OCI-LY7 (cell line): ENCODE results near the gene DDX27. TPM values are rescaled to one million over a fixed set of nuclear protein-coding genes. Genes with fewer than 3 reads are reported as not detected.

Experiments
- BruUV-seq: library from RNA; stranded (reverse); fragments of 400-500 nt; replicated peaks from 2 replicates; lab custom pipeline; 2021; lab: Mats Ljungman, UMichigan
- CTCF ChIA-PET: fragments of 300-600 bp; sonication (Branson Sonifier 250); formaldehyde crosslinking; loops from one replicate; lab custom pipeline; 2022; ENCODE audit warnings: antibody characterized with exemption; ENCODE audit not compliant: unreplicated experiment; lab: Charles Lee
- POLR2A ChIA-PET: fragments of 300-600 bp; sonication (Branson Sonifier 250); formaldehyde crosslinking; loops from one replicate; lab custom pipeline; 2022; ENCODE audit warnings: antibody characterized with exemption; lab: Charles Lee
- DNase-seq: peaks from one replicate; pipeline ENCODE4 v3.0.0-alpha.2; 2015; ENCODE audit warnings: low spot score
- H2AFZ ChIP-seq: fragments of 200-600 bp; sonication (generic), shearing (Covaris generic); 2 replicates; pipeline ENCODE4 v1.6.1; 2014; ENCODE audit warnings: mild to moderate bottlenecking, antibody characterized with exemption, low read length, moderate library complexity
- H3K27ac ChIP-seq: fragments of 200-600 bp; sonication (generic); 2 replicates; pipeline ENCODE4 v1.5.1; 2014; ENCODE audit warnings: mixed run types, low read depth, mild to moderate bottlenecking, moderate library complexity, low read length, inconsistent platforms; ENCODE audit not compliant: poor library complexity, severe bottlenecking
- H3K36me3 ChIP-seq: fragments of 200-600 bp; sonication (generic); 2 replicates; pipeline ENCODE4 v1.6.1; 2014; ENCODE audit warnings: mild to moderate bottlenecking, antibody characterized with exemption, low read length, moderate library complexity, mixed read lengths; ENCODE audit not compliant: insufficient read depth
- H3K4me1 ChIP-seq: fragments of 200-600 bp; sonication (generic); 2 replicates; pipeline ENCODE4 v1.5.1; 2014; ENCODE audit warnings: mild to moderate bottlenecking, low read length; ENCODE audit not compliant: insufficient read depth, poor library complexity, severe bottlenecking
- H3K4me2 ChIP-seq: fragments of 200-600 bp; sonication (generic); 2 replicates; pipeline ENCODE4 v1.6.1; 2014; ENCODE audit warnings: mild to moderate bottlenecking, low read length
- H3K4me3 ChIP-seq: fragments of 200-600 bp; sonication (generic); 2 replicates; pipeline ENCODE4 v1.5.1; 2014; ENCODE audit warnings: mild to moderate bottlenecking, low read depth, low read length; ENCODE audit not compliant: poor library complexity, severe bottlenecking
- H3K79me2 ChIP-seq: fragments of 200-600 bp; sonication (generic); 2 replicates; pipeline ENCODE4 v1.6.1; 2016; ENCODE audit warnings: low read depth, mild to moderate bottlenecking, low read length, moderate library complexity, mixed read lengths; ENCODE audit not compliant: insufficient read depth
- H3K9me2 ChIP-seq: fragments of 200-600 bp; sonication (generic); 2 replicates; pipeline ENCODE4 v1.6.1; 2016; ENCODE audit warnings: mild to moderate bottlenecking, low read length, mixed read lengths; ENCODE audit not compliant: insufficient read depth
- H3K9me3 ChIP-seq: fragments of 200-600 bp; sonication (generic); 2 replicates; pipeline ENCODE4 v1.6.1; 2014; ENCODE audit warnings: mild to moderate bottlenecking, mixed run types, low read length, mixed read lengths
- H4K20me1 ChIP-seq: fragments of 200-600 bp; sonication (generic); 2 replicates; pipeline ENCODE4 v1.6.1; 2014; ENCODE audit warnings: mild to moderate bottlenecking, antibody characterized with exemption, low read length, moderate library complexity, mixed read lengths; ENCODE audit not compliant: insufficient read depth
- EZH2phosphoT487 ChIP-seq: fragments of 200-600 bp; sonication (generic); IDR thresholded peaks from 2 replicates; pipeline ENCODE4 v1.6.1; 2018; ENCODE audit warnings: low read depth, borderline replicate concordance, mild to moderate bottlenecking, mixed run types, antibody characterized with exemption, low read length, moderate library complexity, mixed read lengths
- intact Hi-C: fragments of 100-400 bp; cut with micrococcal nuclease; formaldehyde crosslinking; loops from one replicate; pipeline ENCODE4 v1.10.0; 2022; ENCODE audit not compliant: unreplicated experiment
- total RNA-seq, 2 experiments: library from RNA; depleted of rRNA in 1 of 2; stranded (reverse); fragments of >200 nt in 1 of 2; shearing (Covaris generic) in 1 of 2; gene quantifications; 2 replicates each; pipeline ENCODE4 v1.2.3, GENCODE V29; 2014 to 2022
- TF ChIP-seq, protein P1 (sequence below): fragments of 200-600 bp; sonication (generic); conservative IDR thresholded peaks from 2 replicates; pipeline ENCODE4 v1.5.1; 2014; ENCODE audit warnings: mild to moderate bottlenecking, antibody characterized with exemption, low read length, moderate library complexity, mixed read lengths

Gene DDX27
- total RNA-seq, 2 experiments from 2014 or later = 53.9 to 57.0 TPM

DNA sequence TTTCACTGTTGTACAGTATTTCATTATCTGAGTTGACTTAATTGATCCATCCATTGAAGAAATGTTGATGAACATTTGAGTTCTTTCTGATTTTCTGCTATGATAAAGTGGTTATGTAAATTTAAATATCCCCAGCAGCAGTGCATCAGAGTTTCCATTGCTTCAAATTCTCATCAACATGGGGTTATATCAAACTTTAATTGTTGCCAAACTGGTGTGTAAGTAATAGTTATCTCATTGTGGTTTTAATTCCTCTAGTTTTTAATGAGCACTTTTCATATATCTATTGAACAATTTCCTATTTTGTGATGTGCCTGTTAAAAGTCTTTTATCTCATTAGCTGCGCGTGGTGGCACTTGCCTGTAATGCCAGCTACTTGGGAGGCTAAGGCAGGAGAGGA, 40.6 kb downstream of the DDX27 start:
- CTCF ChIA-PET = no interaction called here
- intact Hi-C loops = no loop called here
- Histone ChIP-seq H3K79me2 (peaks cover 1% of the 10 kb centered on the region; the same call in 1 of the 2 replicates), H2AFZ (no peak overlapping the region), H4K20me1 (no peaks in the 10 kb centered on the region), H3K4me3 (no peak overlapping the region), H3K36me3 (peaks cover 88% of the 10 kb centered on the region), H3K9me2 (no peaks in the 10 kb centered on the region), H3K27ac (no peak overlapping the region), H3K9me3 (no peaks in the 10 kb centered on the region), H3K4me2 (no peak overlapping the region), H3K4me1 (no peaks in the 10 kb centered on the region)
- DNase-seq = no peak
- POLR2A ChIA-PET = interaction anchor here (0.6 to 1.2 kb wide), 4 partner anchors 21 to 317 kb away, joined by 3 read pairs; no protein-coding TSS in a partner anchor
- TF ChIP-seq, protein P1, sequence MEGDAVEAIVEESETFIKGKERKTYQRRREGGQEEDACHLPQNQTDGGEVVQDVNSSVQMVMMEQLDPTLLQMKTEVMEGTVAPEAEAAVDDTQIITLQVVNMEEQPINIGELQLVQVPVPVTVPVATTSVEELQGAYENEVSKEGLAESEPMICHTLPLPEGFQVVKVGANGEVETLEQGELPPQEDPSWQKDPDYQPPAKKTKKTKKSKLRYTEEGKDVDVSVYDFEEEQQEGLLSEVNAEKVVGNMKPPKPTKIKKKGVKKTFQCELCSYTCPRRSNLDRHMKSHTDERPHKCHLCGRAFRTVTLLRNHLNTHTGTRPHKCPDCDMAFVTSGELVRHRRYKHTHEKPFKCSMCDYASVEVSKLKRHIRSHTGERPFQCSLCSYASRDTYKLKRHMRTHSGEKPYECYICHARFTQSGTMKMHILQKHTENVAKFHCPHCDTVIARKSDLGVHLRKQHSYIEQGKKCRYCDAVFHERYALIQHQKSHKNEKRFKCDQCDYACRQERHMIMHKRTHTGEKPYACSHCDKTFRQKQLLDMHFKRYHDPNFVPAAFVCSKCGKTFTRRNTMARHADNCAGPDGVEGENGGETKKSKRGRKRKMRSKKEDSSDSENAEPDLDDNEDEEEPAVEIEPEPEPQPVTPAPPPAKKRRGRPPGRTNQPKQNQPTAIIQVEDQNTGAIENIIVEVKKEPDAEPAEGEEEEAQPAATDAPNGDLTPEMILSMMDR = no peak
- TF ChIP-seq EZH2phosphoT487 = no peak
- no TSS peak for BruUV-seq

GRCh38 chr20:49260218-49260617, 41.0 kb downstream of the DDX27 start:
- peaks cover 6% of the 10 kb centered on the region; the same call in 1 of the 2 replicates for H3K79me2 ChIP-seq
- no peak overlapping the region for H3K4me2 ChIP-seq
- no TSS peak for BruUV-seq
- intact Hi-C loops = no loop called here
- H3K4me3 ChIP-seq = no peak overlapping the region
- ChIA-PET CTCF (no interaction called here), POLR2A (interaction anchor here (0.6 to 1.2 kb wide), 5 partner anchors 21 to 316 kb away, joined by 3 read pairs; no protein-coding TSS in a partner anchor)
- no peak overlapping the region for H2AFZ ChIP-seq
- H3K9me2 ChIP-seq = no peaks in the 10 kb centered on the region
- H3K36me3 ChIP-seq = peaks cover 89% of the 10 kb centered on the region
- H3K4me1 ChIP-seq = no peaks in the 10 kb centered on the region
- no peak for DNase-seq
- H3K9me3 ChIP-seq = no peaks in the 10 kb centered on the region
- TF ChIP-seq, protein P1 = no peak
- no peak for TF ChIP-seq EZH2phosphoT487
- no peaks in the 10 kb centered on the region for H4K20me1 ChIP-seq
- no peak overlapping the region for H3K27ac ChIP-seq

DNA sequence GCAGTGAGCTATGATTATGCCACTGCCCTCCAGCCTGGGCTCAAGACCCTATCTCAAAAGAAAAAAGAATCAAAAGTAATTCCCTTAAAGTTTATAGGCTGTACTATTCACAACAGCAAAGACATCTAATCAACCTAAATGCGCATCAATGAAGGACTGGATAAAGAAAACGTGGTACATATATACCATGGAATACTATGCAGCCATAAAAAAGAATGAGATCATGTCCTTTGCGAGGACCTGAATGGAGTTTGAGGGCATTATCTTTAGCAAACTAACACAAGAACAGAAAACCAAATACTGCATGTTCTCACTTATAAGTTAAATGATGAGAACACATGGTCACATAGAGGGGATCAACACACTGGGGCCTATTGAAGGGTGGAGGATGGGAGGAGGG, 42.0 kb downstream of the DDX27 start:
- peaks cover 15% of the 10 kb centered on the region; the same call in 1 of the 2 replicates for H3K79me2 ChIP-seq
- no peak overlapping the region for H3K4me2 ChIP-seq
- TF ChIP-seq, protein P1 = no peak
- no peak for TF ChIP-seq EZH2phosphoT487
- H2AFZ ChIP-seq = no peak overlapping the region
- H3K4me3 ChIP-seq = no peak overlapping the region
- H3K36me3 ChIP-seq = peaks cover 88% of the 10 kb centered on the region
- no peak for DNase-seq
- no peaks in the 10 kb centered on the region for H3K9me2 ChIP-seq
- POLR2A ChIA-PET = interaction anchor here (1.1 to 1.2 kb wide), 2 partner anchors 79 to 229 kb away, joined by 3 read pairs; no protein-coding TSS in a partner anchor
- BruUV-seq = no TSS peak
- no peaks in the 10 kb centered on the region for H4K20me1 ChIP-seq
- CTCF ChIA-PET = no interaction called here
- no peak overlapping the region for H3K27ac ChIP-seq
- H3K4me1 ChIP-seq = peaks cover 4% of the 10 kb centered on the region
- intact Hi-C loops = no loop called here
- no peaks in the 10 kb centered on the region for H3K9me3 ChIP-seq
